HS-5 (cell line): Measurements from ENCODE around the gene DSTYK.
A peak's percentile ranks its signal among the peaks of the same experiment; 100 is the strongest.
"Not testable (repeated sequence)": the region's sequence is repeated elsewhere in the genome, so short reads cannot be mapped to it uniquely, and the experiment has no call there.

ENCODE experiments used
- DNase-seq: peaks from one replicate; pipeline ENCODE4 v3.0.0-alpha.2; 2012; ENCODE audit warnings: low read depth

DSTYK gene

DNA sequence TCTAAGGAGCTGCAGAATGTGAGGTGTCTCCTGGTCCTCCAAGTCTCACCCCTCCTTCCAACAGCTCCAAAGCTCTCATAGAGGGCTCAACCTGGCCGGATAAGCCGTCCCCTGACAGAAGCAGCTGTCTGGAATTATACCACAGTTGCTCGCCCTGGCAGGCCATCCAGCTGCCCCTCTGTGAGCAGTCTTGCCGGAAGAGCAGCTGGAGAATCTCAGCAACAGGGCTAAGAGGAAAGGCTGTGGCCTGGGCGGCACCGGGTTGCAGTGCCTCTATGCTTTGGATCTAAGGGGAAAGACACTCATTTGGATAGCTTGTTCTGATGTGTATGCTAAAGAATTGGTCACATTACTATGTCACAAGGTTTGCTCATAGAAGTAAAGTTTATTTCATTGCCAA lies 28.6 kb upstream of the DSTYK start:
- DNase-seq, result no peak

DNA sequence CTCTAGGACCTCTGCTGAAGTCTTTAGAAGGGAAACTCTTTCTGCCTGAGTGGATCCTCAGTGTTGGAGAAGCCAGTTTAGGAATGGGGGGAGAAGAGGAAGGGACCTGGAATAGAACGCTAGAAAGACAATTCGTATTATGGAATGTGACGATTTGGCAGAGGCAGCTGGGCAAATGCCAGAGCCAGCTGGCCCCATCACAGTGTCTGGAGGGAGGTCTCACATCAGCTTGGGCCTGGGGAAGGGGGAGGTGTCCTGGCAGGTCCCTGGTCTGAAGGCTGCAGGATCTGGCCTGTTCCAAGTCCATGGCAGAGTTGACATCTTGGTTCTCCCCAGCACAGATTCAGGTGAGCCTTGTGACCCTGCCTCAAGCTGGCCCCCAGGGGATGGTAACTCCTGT lies 27.6 kb upstream of the DSTYK start:
- DNase-seq, result no peak

DNA sequence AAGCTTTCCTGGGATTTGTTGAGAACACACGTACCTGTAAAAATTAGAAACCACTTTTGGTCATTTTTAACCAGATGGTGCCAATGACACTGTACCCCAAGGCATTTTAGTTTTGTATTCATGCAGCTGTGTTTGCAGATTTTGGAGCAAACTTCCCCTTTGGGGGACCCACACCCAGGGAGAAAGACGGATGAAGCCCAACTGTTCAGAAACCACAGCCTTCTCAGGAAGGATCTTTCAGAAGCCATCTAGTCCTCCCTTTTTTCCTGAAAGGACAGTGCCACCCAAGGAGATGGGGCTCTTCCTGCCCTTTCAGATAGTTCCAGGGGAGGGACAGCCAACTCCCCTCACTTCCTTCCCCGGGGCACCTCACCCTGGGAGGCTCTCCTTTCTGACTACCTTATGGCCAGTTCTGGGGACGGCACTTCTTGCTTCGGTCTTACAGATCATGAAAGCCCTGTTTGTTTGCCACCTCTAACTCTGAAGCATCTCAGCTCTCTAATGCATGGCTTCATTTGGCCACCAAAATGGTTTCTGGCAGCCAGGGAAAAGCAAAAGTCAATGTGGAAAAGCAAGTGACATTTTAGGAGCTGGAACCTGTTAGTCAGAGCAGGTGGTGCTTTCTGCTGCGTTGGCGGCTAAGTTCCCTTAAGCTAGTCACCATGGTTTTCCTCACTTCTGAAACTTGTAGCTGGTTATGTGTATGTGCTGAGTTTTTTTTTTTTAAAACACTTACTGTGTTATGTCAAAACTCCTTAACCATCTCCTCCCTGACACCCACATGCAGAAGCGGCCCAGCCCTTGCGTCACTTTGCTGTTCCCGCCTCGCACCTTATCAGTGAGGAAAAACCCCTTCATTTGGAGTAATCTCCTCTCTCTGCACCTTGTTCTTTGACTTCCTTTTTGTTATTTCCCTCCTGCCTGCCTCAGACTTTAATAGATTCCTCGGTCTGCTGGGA lies 26.3 kb upstream of the DSTYK start:
- DNase-seq, result no peak

DNA sequence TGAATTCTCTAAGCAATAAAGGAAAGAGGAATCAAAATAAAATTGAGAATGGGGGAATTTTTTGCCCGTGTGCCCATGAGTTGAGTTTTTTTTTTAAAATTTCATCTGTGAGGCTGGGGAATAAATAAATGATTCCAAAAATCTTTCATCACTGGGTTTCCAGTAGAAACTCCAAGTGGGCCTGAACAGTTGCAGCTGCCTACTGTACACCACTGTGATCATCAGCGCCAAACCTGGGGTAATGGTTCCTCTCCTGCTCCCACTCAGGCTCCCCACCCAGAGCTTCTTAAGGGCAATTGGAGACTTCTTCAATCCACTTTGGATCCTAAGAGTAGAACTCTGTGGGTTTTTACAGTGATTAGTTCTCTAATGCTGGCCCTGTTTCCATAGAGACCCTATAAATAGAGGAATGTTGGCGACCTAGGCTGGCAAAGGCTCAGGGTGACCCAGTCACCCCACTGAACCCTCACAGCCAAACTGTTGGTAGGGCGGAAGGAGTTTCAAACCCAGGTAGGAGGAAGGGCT lies 25.5 kb upstream of the DSTYK start:
- DNase-seq, result no peak

DNA sequence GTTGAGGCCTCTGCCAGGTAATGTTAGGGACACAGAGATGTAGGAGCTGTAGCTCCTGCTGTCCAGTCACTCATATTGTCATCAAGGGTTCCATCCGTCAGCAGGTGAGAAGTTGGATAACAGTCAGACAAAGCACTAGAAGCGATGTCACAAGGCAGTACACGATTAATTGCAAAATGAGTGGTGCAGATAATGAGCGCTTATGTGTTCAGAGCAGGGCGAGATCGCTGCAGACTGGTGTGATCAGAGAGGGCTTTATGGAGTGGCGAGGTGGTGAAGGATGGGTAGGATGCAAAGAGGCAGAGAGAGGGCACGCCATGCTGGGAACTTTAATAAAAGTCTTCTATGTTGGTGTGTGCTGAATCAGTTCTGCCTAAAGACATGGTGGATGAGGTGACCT lies 25.0 kb upstream of the DSTYK start:
- no peak for DNase-seq

DNA sequence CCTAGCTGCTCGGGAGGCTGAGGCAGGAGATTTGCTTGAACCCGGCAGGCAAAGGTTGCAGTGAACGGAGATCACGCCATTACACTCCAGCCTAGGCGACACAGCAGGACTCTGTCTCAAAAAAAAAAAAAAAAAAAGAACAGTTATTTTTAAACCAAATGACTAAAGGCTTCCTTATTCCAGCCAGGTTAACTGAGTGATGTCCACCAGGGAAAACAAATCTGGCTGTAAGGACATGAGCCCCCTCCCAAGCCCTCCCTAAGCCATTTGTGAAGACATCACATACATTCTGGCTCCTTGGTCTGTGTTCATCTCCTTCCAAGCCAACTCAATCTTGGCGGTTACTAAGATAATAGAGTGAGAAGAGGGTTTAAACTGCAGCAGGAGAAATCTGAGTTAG lies 24.4 kb upstream of the DSTYK start:
- DNase-seq, result no peak

DNA sequence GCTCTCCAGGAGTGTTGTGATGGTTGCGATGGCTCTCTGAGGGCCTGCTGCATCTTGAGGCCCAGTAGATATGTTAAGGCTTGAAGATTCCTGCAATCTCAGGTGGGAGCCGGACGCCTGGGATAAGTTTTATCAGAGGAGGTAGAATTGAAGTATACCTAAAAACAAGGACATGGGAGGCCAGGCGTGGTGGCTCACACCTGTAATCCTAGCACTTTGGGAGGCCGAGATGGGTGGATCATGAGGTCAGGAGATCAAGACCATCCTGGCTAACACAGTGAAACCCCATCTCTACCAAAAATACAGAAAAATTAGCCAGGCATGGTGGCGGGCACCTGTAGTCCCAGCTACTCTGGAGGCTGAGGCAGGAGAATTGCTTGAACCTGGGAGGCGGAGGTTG lies 22.5 kb upstream of the DSTYK start:
- not testable (repeated sequence) for DNase-seq

DNA sequence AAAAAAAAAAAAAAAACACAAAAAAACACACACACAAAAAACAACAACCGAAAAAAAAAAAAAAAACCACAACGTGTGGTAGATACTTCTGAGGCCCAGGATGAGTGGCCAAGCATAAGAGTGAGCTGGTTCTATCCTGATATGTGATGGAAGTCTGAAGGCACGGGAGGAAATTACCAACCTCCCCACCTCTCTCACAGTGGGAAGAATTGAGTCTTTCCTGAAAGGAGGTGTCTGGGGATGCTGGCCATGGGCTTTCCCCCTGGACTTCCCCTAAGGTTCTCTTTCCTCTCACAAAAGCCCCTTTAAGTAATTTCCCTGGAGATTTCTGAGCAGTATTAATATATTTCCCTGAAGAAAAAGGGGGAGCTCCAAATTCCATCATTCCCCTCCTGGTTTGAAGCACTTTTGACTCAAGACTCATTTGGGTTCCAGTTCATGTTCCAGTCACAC lies 21.5 kb upstream of the DSTYK start:
- no peak for DNase-seq

DNA sequence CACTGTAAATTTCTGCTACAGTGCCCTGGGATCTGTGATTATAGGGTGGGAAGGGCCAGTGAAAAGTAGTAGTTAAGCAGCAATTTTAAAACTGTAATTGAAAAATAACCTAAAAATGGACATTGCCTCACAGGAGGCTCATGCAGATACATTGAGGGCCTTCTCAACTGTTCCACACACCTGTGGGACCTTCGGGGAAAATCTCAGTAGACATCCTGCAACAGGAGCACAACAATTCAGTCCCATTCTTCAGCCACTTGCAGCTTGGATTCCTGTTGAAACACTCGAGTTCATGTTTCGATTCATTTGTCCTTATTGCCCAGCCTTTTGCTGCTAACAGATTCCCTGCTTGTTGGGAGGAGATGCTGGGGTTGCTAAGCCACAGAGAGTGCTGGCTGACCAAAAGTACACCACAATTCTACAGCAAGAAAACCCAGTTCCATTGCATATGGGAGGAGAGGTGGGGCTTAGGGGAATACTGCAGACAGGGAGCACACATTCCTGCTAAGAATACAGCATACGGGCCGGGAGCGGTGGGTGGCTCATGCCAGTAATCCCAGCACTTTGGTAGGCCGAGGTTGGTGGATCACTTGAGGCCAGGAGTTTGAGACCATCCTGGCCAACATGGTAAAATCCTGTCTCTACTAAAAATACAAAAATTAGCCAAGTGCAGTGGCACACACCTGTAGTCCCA lies 20.8 kb upstream of the DSTYK start:
- no peak for DNase-seq

DNA sequence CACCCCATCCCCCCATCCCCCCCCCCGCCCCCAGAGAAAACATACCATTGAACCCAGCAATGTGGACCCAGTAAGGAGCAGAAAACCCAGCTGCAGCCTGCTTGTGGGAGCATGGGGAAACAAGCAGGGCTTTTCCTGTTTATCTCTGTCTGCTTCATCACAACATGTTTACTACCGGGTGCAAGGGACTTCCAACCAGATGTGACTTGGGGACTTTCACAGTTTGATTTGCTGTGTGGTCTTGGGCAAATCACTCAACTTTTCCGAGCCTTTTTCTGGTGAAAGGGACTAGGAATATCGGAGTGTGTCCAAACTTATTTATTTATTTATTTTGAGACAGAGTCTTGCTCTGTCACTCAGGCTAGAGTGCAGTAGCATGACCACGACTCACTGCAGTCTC lies 19.5 kb upstream of the DSTYK start:
- DNase-seq, result no peak

DNA sequence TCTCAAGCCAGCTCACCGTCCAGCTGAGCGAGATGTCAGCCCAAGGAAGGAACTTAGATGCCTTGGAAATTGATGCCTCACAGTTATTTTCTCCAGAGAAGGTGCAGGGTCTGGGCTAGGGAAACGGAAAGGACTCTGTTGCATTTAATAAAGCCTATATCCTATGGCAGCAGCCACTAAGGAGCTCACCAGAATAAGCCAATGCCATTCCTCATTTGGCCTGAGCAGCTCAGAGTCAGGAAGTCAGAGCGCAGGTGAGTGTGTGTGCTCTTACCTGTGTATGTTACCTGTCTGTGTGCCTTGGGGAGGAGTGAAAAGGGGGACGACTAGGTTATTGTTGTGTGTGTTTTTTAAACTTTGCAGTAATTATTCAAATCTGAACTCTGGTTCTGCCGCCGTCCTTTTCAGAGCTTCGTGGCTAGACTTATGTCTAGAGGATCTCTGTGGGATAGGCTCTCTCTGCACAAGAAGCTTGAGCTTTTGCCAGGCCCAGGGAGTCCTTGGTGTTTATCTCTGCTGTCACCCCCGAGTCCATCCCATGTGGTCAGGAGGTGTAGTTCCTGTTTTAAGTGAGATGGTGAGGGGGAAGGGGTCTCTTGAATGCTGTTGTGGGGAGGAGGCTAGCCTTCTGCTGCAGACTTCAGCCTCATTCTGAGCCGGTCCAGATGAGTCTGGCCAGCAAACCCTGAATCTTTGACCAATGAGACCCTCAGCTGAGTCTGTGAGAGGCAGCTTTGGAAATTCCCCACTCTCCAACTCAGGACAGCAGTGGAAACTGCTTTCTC lies 18.6 kb upstream of the DSTYK start:
- no peak for DNase-seq

DNA sequence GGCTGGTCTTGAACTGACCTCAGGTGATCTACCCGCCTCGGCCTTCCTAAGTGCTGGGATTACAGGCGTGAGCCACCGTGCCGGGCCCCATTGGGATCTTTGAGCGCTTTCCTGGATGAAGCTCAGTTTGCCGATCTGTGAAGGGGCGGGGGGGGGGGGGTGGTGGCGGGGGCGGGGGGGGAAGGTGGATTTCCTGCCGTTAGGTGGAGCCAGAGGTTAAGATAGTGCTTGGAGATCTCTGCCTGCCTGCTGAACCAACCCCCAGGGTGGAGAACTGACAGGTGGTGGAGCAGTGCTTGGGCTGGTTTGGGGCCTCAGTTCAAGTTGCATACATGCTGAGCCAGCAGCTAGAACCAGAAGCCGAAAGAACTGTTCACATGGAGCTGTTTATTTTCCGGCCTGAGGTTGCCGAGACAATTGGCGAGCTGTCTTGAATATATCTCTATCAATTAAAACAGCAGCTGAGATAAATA lies 17.9 kb upstream of the DSTYK start:
- DNase-seq, result no peak

DNA sequence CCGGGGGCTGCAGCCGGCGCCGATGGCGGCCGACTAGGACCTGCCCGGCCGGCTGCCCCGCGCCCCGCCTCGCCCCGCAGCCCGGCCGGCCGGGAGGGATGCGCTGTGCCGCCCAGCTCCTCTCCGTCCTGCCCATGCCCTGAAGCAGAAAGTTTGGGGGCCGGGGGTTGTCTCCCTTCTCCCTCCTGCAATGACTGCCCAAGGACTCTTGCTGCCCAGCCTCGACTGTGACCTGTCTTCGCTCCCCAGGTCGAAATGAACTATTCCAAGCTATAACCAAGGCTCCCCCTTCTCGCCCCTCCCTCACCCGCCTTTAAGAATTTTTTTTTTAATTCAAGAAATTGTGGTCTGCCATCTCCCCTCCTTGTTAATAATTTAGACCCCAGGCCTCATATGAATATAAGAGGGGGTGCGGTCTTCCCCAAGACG lies 16.6 kb upstream of the DSTYK start:
- DNase-seq, result no peak

DNA sequence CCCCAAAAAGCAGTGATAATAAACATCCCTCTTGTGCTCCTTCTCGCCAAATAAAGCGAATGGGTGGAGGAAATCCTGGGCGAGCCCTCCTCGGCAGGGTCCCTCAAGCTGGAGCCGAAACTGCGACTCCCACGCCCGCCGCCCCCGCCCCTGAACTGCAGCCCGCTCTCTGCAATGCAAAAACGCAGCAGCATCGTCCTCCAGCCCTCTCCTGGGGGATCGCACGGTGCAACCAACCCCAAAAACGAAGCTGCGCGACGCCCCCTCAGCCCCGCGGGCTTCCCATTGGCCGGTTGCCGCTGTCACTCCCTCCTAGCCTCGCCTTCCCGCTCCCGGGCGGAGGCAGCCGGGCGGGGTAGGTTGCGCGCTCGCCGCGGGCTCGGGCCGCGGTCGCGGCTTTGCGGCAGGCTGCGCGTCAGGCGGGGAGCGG lies 16.1 kb upstream of the DSTYK start, which contains the start of gene TMCC2:
TSS of gene TMCC2 (plus strand) at position 363 of the 430 bp plus-strand sequence. CDS start 619 bp downstream, outside the sequence.
- DNase-seq, result peak; percentile 55

DNA sequence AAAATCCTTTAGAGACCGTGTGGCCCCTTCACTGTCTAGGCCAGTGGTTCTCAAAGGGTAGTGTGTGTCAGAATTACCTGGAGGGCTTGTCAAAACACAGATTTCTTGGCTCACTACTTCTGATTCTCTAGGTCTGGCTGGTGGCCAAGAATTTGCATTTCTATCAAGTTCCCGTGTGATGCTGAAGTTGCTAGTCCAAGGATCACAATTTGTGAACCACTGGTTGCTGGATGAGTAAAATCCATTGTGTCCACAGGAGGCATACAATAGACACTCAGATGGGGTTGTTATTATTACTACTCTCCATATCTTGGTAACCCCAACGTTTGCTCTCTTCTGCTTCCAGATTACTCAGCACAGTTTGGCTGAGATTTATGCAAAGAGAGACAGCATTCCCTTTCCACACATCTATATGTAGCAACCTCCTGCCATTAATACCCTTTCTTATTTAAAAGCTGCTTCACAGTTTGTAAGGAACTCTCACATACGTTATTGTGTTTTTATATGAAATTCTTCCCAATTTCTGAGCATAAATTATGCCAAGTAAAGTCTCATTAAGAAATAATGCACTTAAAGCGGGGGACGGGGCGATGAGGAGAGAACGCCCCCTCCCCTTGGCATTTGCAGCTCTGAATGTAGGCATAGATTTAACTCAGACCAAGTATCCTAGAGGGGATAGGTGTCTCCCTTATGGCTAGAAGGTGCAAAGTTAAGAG lies 15.5 kb upstream of the DSTYK start:
- DNase-seq, result no peak

DNA sequence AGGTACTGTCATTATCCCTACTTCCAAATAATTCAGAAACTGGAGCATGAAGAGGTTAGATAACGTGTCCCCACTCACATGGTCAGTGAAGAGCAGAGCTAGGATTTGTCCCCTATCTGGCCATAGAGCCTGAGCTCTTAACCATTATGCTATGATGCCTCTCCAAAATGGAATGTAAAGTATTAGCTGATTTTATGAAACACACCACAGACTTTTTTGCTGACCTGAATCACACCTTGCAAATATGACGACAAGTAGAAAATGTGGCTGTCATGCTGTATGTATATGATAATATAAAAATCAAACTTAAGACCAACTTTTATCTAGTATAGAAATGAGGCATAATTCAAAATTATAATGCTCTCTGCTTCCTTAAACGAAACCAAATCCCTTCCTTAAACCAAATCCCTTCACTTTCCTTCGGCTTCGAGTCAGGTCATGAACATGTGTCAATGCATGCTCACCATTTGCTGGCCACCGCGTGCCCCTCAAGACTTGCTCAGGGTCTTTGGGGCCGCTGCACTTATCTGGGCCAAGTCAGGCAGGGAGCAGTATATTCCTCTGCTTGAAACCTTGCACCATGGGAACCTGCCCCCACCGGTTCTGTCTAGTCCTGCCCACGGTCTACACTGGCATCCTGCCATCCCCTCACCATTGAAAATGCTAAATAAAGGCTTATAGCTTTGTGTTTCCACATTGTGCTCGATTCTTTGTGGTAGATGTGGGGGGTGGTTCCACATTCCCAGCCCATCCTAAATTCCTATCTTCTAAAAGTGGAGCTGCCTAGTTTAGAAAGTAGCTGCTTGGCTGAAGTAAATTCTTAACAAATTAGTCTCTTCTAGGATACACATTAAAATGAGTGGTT lies 14.6 kb upstream of the DSTYK start:
- no peak for DNase-seq

DNA sequence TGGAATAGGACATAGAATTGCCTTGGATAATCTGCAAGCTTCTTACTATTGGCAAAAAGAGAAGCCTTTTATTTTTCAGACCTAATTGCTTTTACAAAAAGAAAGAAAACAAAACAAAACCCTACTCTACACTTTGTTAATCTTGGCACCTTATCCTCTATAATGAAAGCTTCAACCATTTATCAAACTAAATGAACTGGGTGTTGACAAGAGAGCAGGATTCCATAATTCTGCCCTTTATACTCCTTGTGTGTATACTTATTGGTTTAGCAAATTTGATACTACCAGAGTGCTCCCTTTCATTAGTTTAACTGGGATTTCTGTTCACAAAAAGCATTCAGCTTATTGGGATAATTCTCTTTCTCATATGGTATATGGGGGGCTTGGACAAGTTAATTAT lies 13.2 kb upstream of the DSTYK start:
- no peak for DNase-seq

DNA sequence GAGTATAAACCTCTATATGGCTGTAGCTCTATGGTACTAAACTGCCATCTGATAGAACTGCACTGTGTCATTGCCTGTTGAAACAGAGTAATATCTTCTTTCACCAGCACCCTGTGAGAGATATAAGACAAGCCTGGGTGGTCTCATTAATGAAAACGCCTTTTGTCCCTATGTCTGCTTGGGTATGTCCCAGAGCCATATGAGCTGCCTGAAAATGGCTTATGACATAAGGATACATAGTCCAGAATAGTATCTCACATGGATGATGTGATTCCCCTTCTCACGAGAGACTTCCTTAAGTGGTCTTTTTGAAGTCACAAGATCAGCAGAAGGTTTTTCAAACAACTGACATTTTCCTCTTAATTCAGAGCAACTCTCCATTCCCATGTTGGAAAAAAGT lies 8.9 kb upstream of the DSTYK start:
- no peak for DNase-seq

DNA sequence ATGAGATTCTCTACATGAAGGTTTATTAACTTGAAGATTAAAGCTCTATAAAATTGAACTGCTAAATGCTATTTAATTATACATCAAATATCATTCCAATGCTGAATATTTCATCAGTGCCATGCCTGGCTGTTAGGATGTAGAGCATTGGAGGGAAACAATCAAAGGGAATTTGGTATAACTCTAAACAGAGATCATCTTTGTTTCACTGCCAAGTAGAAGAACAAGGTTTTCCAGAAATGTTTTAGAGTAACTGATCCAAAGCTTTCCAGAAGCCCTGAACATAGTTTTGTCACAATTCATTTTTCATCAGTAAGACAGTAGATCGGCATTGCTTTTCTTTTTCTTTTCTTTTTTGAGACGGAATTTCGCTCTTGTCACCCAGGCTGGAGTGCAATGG lies 5.9 kb upstream of the DSTYK start:
- no peak for DNase-seq

DNA sequence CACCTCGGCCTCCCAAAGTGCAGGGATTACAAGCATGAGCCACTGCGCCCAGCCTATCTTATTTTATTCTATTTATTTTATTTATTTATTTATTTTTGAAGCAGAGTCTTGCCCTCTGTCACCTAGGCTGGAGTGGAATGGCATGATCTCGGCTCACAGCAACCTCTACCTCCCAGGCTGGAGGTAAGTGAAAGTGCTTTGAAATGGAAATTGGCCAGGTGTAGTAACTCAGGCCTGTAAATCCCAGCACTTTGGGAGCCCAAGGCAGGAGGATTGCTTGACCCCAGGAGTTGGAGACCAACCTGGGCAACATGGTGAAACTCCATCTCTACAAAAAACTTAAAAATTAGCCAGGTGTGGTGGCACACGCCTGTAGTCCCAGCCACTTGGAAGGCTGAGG lies 5.1 kb upstream of the DSTYK start:
- DNase-seq, result no peak
